Cardiac fibroblast (primary cell): ENCODE data around the gene SGSM2.

ENCODE experiments used
- DNase-seq, 2 donors: peaks; one replicate each; pipeline versions ENCODE4 v3.0.0 to v3.0.0-alpha.2; 2010; ENCODE audit warnings: low read depth in 2 of 2
- H3K4me3 ChIP-seq, 2 donors: replicated peaks in 1 of 2; 1 replicate in 1 of 2; 2 replicates in 1 of 2; pipeline ENCODE4 v1.5.1; 2011; ENCODE audit warnings: low read depth in 2 of 2, low read length in 2 of 2, mild to moderate bottlenecking in 2 of 2, moderate library complexity in 1 of 2
- CTCF ChIP-seq: IDR thresholded peaks from one replicate; pipeline ENCODE4 v1.5.1; 2011; ENCODE audit warnings: low read depth, mild to moderate bottlenecking, low read length, inconsistent platforms

The SGSM2 gene

DNA sequence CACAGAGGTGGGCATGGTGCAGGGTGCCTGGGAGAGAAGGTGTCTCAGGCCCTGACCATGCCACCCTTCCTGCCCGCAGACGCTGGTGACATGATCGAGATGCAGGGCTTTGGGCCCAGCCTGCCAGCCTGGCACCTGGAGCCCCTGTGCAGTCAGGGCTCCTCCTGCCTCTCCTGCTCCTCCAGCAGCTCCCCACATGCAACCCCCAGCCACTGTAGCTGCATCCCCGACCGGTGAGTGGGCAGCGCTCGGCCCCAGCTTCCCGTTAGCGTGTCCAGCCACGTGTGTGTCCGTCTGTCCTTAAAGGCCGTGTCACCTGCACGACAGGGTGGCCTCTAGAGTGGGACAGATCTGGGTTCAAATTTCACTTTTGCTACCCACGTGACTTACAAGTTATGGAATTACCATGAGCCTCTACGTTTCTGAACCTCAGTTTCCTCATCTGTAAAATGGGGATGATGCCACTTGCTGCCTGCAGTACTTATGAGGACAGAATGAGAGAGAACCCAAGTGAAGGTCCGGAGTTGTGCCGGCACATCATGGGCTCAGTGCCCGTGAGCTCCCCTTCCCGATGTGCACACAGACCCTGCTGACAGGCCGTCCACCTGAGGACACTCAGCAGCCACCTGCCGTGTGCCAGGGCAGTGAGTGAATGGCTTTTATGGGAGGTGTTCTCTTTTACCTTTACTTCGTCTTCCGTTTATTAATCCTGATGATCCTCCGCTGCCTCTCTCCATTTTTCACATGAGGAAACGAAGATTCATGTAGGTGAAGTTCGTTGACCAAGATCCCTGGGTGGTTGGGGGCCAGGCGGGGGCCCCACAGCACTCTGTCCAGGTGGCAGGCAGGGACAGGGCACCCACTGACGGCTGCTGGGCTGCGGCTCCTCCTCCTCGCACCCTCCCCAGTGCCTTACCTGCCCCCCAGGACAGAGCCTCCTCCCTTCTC, 34.2 kb downstream of the SGSM2 start:
- TF ChIP-seq CTCF: no peak
- DNase-seq: no peak
- H3K4me3 ChIP-seq: no peak overlapping the region

DNA sequence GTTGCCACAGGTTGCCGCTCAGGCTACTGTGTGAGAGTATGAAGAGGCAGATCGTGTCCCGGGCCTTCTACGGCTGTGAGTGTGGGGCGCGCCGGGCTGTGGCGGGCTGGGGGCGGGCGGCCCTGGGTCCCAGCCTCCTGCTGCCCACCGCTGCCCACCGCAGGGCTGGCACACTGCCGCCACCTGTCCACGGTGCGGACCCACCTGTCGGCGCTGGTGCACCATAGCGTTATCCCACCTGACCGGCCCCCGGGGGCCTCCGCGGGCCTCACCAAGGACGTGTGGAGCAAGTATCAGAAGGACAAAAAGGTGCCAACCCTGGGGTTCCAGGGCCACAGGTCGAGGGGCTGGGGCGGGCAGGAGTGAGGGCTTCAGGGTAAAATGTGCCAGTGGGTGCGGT, 34.9 kb downstream of the SGSM2 start:
- H3K4me3 ChIP-seq: no peak overlapping the region
- no peak for TF ChIP-seq CTCF
- DNase-seq: no peak

- DNase-seq: no peak
- H3K4me3 ChIP-seq: no peak overlapping the region
- no peak for TF ChIP-seq CTCF
Measured at GRCh38 chr17:2372681-2373080, 35.4 kb downstream of the SGSM2 start.

DNA sequence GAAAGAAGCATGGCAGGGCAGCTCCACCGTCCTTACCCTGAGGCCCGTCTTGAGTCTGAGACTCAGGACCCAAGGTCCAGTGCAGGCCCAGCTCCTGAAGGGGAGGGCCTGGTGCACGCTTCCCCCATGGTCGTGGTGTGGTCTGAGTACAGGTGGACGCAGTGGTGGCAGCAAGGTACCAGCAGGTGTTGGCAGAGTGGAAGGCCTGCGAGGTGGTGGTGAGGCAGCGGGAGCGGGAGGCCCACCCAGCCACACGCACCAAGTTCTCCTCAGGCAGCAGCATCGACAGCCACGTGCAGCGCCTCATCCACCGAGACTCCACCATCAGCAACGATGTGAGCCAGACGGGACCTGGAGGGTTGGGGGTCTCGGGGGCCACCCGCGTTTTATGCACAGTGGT, 35.9 kb downstream of the SGSM2 start:
- DNase-seq: no peak
- no peak overlapping the region for H3K4me3 ChIP-seq
- TF ChIP-seq CTCF: no peak

DNA sequence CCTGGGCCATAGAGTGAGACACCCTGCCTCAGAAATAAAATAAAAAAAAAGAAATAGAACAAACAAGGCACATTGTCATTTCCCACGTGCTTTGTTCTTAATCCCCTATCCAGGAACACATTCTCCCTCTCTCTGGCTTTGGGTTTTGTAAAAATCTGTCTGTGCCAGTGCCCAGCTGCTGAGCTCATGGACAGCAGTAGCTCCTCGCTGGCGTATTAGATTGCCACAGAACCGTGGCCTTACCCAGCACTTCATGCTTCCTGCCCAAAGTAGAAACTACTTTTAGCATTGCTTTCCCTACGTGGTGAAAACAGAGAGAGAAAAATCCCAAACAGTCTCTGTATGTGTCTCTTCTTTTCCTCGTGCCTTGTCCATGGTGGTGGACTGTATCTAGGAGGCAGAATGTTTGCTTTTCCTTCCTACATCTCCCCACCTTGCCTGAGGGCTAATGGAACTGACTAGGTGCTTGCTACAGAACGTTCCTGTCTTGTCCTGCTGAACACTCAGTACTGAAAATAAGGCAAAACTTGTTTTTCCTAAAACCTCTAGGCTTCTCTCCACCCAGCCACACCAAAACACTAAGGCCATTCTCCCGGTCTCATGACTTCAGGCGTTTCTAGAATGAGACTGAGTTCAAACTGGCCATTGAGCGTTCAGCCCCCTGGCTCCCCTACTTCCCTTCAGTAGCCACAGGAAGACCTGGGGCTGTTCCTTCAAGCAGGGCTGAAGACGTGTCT, 37.4 kb downstream of the SGSM2 start:
- no peak for TF ChIP-seq CTCF
- no peak overlapping the region for H3K4me3 ChIP-seq
- no peak for DNase-seq

DNA sequence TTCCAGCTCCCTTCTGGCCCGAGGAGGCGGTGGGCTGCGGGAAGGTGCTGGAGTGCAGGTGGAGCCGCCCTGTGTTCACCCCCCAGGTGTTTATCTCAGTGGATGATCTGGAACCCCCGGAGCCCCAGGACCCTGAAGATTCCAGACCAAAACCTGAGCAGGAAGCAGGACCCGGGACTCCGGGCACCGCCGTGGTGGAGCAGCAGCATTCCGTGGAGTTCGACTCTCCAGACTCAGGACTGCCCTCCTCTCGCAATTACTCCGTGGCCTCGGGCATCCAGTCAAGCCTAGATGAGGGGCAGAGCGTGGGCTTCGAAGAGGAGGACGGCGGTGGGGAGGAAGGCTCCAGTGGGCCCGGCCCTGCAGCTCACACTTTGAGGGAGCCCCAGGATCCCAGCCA, 38.1 kb downstream of the SGSM2 start:
- no peak for DNase-seq
- H3K4me3 ChIP-seq: no peak overlapping the region
- TF ChIP-seq CTCF: no peak
